Dedifferentiated amniotic fluid mesenchymal stem cell (primary cell): ENCODE results near the gene RET.
"Not testable (repeated sequence)": the region's sequence is repeated elsewhere in the genome, so short reads cannot be mapped to it uniquely, and the experiment has no call there.

Source experiments
- DNase-seq: peaks from one replicate; pipeline ENCODE4 v3.0.0-alpha.2; 2016; ENCODE audit errors: extremely low spot score

RET gene

DNA sequence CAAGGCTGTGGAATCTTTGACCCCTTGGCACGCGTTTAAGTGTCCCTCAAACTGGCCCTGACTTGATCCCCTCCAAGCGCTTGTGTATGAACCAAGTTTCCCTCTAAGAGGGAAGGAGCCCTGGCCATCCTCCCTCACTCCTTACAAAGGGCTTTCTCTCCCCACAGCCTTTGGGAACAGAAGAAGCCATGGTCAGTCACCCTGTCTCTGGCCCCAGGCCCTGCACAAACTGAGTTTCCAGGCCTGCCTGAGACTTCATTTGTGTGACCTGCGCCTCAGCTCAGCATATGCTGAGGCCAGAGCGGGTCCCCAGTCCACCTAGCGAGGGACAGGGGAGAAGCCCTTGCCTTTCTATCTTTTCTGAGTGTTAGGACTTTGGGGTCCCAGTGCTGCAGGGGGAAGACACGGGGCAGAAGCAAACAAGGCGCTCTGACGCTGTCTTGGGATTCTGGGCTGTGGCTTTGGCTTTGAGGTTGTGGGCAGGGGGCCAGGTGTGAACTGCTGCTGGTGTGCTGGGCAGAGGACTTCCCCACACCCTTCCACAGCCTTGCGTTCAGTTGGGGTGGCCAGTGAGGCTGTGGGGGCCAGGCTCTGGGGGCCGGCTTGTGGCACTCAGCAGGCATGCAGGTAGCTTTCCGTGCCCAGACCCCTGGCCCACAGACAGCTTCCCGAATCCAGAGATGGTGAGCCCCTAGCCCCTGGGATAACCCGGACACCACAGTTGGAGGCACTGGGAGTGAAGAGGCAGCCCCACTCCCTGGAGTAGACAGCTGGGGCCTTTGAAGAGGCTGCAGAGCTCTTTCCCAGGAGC is 1.5 kb downstream of the RET start:
- no peak for DNase-seq

- DNase-seq = no peak
Observed at GRCh38 chr10:43078986-43079273, 2.1 kb downstream of the RET start.

DNA sequence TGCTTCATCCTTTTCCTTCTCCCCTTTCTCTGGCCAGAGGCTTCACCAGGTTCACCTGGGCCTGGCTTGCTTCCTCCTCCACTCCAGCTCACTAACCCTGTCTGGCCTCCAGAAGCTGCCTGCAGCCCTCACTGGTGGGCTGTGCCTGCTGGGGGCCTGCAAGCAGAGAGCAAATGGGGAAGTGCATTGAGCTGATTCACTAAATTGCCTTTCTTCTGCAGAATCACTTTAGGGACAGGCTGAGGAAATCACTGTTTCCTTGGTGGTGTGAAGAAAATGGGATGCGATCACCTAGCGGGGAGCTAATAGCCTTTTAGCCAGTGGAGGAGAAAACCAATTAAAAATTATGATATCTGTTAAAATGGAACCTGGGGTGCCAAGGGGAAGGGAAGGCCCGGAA is 3.0 kb downstream of the RET start:
- no peak for DNase-seq

DNA sequence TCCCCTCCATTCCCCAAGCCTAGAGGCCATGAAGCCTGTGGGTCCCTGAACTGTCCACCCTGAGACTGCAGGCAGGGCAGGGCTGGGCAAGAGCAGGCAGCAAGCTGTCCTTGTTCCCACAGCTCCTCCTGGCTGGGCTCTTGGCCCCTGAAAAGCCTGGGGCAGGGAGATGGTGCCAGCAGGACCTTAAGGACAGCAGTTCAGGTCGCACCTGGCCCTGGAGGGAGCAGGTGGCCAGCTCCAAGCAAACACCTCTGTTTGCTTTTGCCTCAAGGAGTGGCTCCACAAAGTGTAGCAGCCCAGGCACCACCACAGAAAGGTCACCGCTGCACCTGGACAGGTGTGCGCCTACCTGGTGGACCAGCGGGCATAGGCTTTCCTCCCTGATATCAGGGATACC is 5.2 kb downstream of the RET start:
- DNase-seq = no peak

DNA sequence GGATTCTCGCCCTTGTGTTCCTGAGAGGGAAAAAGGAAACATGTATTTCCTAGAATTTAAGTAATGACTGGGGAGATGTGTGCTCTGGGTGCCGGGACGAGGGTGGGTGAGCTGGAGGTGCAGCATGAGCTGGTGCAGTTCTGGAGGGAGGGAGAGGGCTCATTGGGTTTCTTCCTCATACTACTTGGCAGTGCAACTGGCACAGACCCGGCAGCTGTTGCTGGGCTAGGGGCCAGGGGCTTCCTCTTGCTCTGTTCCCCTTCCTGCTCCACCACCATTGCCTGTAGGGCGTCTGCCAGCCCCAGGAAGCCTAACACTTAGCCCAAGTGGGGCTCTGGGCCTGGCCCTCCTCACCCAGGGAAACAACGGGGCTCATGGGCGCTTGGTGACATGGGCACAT is 5.9 kb downstream of the RET start:
- no peak for DNase-seq

GRCh38 chr10:43083764-43084163 is 6.9 kb downstream of the RET start:
- no peak for DNase-seq

DNA sequence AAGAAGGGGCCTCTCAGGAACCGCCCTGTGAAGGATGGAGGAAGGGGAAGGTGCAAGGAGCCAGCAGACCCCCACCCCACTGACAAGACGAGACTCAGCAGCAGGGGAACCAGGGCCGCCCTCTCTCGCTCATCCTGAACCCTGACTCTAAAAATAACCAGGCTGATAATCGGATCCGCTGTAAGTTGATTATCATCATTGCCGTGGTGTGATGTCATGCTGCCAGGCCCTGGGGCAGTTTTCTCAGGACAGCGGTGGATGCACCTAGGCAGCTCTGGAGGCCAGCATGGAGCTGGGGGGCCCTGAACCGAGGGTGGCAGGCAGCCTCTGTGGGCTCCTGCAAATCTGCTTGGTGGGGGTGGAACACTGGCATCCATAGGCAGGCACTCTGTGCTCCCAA is 7.9 kb downstream of the RET start:
- DNase-seq = no peak

- DNase-seq = no peak
Observed at GRCh38 chr10:43086321-43086942, 9.6 kb downstream of the RET start.

DNA sequence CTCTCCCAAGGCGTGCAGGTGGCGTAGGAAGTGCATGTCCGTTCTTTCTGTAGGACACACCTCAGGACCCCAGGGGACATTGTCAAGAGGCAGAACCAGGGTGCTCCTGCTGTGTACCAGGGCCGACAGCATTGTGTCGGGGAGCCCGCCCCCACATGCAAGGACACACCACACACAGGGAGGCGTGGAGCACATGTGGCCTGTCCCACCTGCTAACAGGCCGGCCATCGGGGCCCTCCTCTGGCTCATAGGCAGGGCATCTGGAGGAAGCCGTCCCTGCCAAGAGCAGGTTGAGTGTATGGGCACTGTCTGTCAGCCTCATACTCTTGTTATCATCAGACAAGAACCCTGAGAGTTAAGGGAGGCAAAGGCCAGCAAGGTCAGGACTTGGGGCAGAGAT is 12.7 kb downstream of the RET start:
- DNase-seq = no peak

DNA sequence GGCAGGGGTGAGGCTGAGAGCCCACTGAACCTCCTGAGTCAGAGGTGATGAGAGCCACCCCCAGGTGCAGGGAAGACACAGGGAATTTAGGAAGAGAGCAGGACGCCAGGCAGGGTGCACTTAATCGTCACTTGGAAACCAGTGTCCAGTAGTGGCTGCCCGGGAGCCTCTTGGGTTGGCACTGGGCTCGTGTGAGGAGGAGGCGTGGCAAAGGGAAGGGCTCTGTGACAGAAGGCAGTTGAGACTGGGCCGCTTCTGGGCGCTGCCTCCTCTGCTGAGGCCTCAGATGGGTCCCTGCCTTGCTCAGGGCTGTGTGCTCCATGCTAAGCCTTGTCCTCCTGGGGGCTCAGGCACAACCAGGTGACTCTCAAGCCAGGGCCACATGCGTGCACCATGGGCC is 13.3 kb downstream of the RET start:
- DNase-seq = no peak

GRCh38 chr10:43090664-43091063 is 13.8 kb downstream of the RET start:
- DNase-seq = no peak

DNA sequence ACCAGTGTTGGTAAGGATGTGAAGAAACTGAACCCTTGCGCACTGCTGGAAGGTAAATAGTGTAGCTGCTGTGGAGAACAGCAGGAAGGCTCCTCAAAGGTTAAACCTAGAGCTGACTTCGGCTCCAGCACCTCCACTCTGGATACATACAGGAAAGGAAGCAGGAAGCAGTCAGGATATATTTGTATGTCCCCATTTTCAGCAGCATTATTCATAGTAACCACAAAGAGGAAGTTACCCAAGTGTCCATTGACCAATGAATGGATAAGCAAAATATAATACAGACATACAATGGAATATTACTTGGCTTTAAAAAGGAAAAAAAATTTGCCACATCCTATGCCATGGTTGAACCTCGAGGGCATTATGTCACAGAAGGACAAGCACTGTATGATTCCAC is 15.0 kb downstream of the RET start:
- no peak for DNase-seq

- no peak for DNase-seq
Observed at GRCh38 chr10:43093423-43094076, 16.7 kb downstream of the RET start.

DNA sequence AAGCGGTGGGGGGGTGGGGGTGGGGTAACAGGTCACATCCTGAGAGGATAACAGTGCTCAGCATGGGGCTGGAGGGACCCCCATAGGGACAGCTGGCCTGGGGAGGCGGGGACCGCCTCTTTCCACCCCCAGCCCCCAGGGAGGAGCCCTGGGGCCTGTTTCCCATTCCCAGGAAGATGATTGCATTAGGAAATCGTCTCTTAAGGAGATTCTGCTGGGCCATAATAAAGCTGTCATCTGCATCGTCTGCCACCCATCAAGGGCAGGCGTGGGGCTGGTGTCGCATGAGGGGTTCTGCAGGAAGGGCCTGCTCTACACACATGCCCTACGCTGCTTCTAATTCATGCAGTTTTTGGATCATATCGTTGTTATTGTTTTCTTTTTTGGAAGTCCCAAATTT is 17.2 kb downstream of the RET start:
- no peak for DNase-seq

DNA sequence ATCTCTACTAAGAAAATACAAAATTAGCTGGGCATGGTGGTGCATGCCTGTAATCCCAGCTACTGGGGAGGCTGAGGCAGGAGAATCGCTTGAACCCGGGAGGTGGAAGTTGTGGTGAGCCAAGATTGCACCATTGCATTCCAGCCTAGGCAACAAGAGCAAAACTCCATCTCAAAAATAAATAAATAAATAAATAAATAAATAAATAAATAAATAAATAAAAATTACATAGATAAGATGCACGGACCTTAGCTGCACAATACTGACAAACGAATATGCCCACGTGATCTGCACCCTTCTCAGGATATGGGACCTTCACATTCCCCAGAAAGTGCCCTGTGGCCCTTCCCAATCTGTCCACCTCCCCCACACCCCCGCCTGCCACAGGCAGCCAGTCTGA is 22.5 kb downstream of the RET start:
- DNase-seq = not testable (repeated sequence)

DNA sequence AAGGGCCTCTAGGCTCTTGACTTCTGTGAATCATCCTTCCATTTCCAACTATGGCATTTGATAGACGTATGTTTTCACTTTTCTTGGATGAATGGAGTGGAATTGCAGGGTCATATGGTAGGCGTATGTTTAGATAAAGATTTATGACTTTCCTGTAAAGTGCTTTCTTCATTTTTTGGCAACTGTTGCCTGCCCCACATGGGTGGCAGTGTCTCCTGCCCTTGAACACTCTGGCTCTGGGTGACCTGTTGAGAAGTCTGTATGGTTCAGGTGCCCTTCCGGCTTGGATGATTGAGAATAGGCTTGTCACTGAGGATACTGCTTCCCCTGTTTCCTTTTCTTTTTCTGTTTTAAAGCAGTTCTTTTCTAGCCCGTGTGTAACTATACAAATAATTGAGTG is 23.1 kb downstream of the RET start:
- DNase-seq = no peak

DNA sequence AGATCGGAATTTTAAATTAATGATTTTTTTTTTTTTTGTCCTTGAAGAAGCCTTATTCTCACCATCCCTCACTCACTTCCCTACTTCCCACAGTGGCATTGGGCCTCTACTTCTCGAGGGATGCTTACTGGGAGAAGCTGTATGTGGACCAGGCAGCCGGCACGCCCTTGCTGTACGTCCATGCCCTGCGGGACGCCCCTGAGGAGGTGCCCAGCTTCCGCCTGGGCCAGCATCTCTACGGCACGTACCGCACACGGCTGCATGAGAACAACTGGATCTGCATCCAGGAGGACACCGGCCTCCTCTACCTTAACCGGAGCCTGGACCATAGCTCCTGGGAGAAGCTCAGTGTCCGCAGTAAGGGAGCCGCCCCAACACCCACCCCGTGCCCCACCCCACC is 23.5 kb downstream of the RET start:
- no peak for DNase-seq

- no peak for DNase-seq
Observed at GRCh38 chr10:43102063-43102828, 25.4 kb downstream of the RET start.

DNA sequence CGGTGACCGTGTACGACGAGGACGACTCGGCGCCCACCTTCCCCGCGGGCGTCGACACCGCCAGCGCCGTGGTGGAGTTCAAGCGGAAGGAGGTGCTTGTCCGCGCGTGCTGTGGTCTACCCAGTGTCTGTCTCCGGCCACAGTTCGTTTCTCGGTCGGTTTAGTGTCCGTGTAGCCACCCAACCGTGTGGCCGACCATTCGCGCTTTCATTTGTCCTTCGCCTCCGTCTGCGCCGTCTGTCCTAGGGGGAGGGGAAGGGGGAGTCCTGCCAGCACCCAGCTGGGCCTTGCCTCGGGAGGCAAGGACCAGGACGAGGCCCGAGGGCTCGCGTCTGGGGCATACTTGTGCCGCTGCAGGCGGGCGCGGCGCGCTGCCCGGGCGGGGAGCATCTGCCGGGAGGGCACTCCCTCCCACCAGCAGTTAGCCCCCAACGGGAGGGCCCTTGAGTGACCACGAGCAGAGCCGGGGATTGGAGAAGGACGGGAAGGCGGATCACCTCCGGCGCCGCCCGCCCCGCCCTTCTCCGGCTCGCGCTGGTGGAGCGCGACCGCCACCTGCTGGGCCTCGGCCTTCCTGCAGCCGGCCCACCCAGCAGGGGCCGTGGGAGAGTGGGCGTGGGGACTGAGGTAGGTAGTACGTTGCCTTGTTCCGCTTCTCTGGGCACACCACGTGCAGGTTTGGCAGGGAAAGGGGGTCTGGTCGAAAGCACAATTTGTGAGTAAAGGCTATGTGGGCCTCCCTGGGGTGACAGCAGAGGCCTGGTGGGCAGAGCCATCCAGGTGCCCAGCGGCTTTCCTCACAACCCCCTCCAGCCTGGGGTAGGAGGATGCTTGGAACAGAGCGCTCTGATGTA is 28.5 kb downstream of the RET start:
- DNase-seq = peak; percentile 37

GRCh38 chr10:43105956-43106229 is 29.0 kb downstream of the RET start:
- no peak for DNase-seq

DNA sequence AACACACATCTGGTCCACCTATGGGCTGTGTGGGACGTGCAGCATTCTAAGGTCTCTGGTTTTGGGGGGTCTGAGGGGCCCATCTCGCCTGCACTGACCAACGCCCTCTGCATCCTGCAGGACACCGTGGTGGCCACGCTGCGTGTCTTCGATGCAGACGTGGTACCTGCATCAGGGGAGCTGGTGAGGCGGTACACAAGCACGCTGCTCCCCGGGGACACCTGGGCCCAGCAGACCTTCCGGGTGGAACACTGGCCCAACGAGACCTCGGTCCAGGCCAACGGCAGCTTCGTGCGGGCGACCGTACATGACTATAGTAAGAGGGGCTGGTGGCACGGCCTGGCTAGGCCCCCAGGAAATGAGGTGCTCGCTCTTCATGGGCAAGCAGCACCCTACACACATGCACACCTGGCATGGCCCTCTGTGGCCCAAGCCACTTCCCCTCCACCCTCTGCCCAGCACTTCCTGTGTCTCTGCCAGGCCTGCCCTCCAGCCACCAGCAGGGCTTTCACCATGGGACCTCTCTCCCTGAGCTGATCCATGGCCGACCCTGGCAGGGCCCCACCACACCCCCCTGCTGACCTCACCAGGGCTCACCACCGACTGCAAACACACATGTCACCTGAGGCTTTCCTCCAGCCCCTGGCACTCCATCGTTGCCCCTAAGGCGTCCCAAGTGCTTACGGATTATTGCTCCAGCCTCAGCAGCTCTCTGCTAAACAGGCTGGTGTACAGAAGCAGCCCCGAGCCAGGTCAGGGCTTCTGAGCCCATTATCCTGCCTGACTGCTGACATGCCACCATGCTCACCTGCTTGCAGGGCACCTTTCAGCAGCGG is 29.6 kb downstream of the RET start:
- DNase-seq = no peak
